Measurements from ENCODE around the gene ZDHHC24. TPM values are rescaled to one million over a fixed set of nuclear protein-coding genes. Genes with fewer than 3 reads are reported as not detected.
A peak's percentile ranks its signal among the peaks of the same experiment; 100 is the strongest.

Gene ZDHHC24
- polyA plus RNA-seq, 1 donor = 4.6 TPM

DNA sequence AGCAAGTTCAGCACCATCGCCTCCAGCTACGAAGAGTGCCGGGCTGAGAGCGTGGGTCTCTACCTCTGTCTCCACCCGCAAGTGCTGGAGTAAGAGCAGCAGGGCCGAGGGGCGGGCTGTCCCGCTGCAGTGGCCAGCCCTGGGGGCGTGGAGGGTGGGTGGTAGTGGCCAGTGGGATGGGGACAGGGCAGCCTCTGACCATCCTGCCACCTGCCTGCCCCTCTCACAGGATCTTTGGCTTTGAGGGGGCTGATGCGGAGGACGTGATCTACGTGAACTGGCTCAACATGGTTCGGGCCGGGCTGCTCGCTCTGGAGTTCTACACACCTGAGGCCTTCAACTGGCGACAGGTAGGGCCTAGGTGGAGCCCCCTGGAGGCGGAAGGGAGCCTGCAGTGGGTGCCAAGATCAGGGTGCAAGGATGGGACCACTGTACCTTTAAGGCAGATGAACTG is 50.4 kb downstream of the ZDHHC24 start:
- DNase-seq = no peak

DNA sequence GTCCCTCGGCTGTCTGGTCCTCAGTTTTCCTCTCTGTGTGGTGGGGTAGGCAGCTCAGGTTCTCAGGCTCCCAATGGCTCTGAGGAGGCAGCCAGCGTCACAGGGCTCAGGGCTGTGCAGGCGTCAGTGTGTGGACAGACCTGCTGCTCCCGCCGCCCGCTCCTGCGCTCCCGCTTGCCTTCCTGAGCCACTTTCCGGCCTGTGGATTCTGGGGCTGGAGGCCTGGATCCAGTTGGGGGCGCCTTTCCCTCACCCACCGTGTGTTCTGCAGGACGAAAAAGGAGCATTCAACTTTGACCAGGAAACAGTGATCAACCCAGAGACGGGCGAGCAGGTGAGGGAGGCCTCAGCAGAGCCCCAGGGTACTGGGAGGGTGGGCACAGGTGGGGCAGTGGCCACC is 50.9 kb downstream of the ZDHHC24 start:
- no peak for DNase-seq

DNA sequence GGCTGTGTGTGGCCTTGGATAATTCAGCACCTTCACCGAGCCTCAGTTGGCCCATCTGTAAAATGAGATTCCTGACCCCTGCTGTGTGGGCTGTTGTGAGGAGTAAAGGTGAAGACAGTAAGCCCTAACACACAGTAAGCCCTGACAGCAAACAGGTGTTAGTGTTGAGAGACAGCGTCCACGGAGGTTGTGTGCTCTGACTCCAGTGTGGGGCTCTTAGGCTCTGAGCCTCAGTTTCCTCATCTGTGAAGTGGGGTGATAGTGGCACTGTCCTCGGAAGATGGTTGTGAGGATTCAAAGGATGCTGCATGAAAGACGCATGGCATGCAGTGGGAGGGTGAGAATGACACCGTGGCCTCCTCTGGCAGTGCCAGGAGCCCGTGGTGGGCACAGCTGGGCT is 51.4 kb downstream of the ZDHHC24 start:
- DNase-seq = no peak

DNA sequence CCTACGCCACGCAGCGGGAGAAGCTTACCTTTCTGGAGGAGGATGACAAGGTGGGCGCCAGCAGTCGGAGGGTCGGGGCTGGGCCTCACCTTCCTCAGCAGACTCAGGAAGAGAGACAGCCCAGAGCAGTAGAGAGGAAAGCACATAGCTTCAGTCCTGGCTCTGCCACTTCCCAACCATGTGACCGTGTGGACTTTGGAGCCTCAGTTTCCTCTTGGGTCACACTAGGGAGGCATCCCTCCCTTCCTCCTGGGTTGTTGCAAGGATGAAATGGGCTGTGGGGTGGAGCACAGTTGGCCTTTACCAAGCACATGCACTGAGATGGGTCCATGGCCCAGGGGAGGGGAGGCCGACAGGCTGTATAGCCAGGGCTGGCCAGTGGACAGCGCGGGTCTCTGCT is 52.7 kb downstream of the ZDHHC24 start:
- DNase-seq = no peak

DNA sequence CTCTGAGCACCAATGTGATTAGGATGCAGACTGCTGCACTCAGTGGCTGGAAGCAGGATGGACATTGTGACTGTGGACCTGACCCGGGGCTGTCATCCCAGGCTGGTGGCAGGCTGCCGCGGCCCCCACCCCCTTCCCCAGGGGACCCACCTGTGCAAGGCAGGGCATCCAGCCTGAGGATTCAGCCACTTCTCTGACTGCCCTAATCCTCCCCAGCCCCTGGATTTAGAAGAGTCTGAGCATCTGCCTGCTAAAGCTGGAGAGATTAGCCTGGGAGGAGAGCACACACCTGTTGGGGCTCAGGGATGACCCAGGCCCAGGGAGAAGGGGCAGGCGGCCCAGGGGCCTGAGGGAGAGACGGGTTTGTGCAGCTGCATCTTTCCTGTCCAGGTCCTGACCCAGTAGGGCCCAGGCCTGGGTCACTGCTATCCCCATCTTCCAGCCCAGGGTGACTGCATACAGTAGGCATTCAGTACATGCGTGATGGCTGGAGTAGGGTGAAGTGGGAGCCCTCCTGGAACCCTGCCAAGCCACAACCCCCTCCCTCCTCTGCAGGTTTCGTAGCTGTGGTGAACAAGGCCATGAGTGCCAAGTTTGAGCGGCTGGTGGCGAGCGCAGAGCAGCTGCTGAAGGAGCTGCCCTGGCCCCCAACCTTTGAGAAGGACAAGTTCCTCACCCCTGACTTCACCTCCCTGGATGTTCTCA is 53.5 kb downstream of the ZDHHC24 start:
- no peak for DNase-seq

DNA sequence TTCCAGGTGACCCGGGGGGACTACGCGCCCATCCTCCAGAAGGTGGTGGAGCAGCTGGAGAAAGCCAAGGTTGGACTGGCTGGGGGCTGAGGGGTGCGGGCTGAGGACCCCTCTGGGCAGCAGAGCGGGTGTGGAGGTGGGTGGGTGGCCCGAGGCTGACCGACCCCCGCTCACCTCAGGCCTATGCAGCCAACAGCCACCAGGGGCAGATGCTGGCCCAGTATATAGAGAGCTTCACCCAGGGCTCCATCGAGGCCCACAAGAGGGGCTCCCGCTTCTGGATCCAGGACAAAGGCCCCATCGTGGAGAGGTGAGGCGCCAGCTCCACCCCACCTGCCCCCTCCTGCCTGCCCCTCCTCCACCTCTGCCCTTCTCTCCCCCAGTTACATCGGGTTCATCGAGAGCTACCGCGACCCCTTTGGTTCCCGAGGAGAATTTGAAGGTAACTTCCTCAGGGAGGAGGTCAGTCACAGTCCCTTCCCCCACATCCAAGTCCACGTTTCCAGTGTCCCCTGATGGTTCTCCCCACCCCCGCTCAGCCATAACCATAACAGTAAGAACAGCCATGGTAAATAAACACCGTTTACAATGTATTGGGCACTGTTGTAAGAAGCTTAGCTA is 54.4 kb downstream of the ZDHHC24 start:
- no peak for DNase-seq

DNA sequence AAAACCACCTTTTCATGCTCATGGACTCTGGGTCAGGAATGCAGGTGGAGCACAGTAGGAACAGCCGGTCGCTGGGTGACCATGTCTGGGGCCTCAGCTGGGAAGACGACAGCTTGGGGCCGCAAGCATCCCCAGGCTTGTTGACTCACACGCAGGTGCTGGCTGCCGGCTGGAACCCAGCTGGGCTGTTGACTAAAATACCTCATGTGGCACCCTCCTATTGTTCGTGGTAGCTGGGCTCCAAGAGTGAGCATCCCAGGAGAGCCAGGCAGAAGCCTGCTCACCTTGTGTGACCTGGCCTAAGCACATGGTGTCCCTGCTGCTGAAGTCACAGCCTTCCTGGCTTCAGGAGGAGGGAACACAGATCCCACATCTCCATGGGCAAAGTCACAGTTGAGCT is 56.2 kb downstream of the ZDHHC24 start:
- DNase-seq = no peak

DNA sequence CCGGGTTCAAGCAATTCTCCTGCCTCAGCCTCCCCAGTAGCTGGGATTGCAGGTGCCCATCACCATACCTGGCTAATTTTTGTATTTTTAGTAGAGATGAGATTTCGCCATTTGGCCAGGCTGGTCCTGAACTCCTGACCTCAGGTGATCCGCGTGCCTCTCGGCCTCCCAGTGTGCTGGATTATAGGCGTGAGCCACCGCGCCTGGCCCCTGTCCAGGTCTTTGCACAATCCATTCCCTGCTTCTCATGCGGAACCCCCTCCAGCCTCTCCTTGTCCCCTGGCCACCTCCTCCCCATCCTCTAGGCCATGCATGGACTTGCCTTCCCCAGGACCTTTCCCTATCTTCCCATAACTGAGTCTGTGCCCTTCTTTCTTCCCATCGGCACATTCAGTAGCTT is 56.9 kb downstream of the ZDHHC24 start:
- no peak for DNase-seq

DNA sequence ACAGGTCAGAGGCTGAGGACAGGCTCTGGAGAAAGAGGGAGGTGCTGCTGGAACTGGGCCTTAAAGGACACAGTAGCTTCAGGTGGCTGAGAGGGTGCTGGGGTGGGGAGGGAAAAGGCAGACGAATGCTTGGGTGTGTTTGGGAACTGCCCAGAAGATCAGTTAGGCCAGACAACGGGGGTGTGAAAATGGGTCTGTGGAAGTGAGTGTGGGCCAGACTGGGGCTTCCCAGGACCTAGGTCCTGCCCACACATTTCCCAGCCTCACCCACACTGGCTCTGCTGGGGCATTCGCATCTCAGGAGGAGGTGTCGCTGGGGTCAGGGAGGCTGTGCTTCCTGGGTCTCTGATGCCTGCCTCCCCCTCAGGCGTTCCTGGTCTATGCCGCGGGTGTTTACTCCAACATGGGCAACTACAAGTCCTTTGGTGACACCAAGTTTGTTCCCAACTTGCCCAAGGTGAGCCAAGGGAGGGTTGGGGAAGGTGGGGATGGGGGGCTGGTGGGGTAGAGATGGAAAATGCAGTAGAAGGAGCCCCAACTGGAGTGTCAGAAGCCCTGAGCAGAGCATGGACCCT is 61.0 kb downstream of the ZDHHC24 start:
- no peak for DNase-seq

DNA sequence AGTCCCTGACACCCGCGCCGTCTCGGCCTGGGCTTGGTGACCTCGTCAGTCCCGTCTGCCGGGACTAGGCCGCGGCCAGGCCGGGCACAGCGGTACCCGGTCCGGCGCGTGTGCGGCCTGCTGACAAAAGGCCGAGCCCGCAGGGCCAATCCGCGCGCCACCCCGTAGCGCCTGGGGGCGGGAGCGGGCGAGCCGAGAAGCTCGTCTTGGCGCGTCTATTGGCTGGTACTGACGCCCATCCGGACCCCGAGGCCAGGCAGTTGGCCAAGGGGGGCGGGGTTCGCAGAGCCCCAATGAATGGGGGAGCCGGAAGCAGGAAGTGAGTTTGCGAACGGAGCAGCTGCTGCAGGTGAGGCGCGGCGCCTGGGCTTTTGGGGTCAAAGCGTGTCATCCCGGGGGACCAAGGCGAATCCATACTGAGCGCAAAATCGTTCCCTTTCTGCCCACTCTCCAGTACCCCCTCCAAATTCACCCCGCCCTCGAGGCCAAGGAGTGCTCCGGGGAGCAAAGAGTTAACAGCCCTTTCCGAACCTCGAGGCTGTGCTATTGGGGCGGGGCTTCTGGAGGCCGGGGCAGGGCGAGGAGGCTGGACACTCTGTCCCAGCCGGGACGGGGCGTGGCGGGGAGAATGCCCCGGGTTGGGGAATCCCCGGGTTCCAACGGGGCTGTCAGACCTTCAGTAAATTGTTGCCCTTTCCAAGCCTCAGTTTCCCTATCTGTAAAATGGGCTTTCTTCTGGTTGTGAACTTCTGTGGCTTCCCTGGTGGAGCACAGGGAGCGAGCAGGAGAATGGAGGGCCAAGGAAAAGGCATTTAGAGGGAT is 65.5 kb downstream of the ZDHHC24 start, which contains the start of gene DPP3:
Gene DPP3 (plus strand): TSS at position 318 of the 822 bp plus-strand sequence. CDS start 1,767 bp downstream, outside the sequence.
- DNase-seq = peak; percentile 96

DNA sequence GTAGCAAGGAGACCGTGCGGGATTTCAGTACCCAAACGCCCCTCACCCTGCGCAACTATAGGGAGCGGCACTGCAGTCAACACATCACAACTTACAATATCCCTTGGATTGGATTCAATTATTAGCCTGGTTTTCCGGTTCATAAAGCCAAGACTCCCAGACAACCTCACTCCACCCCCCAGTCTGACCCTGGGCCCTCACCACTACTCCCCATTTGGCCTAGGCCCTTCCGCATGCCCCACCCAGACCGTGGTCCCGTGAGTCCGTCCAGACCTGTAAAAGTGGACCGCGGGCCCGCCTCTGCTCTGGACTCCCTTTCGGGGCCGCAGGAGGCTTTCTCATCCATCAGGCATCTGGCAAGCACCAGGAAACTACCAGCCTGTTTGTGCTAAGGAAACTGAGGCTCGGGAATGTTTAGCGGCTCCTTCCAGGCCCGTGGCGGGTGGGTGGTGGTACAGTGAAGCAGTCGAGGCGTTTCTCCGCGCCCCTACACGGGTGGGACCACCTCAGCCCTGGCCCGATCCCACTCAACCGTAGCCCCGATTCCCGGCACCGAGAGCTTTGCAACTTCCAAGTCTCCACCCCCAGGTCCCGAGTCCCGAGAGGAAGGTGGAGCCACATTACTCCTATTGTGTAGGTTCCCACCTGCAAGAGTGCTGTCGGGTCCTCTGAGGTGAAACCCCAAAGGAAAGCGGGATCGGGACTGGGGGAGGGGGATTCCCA is 66.3 kb downstream of the ZDHHC24 start:
- DNase-seq = peak; percentile 21

DNA sequence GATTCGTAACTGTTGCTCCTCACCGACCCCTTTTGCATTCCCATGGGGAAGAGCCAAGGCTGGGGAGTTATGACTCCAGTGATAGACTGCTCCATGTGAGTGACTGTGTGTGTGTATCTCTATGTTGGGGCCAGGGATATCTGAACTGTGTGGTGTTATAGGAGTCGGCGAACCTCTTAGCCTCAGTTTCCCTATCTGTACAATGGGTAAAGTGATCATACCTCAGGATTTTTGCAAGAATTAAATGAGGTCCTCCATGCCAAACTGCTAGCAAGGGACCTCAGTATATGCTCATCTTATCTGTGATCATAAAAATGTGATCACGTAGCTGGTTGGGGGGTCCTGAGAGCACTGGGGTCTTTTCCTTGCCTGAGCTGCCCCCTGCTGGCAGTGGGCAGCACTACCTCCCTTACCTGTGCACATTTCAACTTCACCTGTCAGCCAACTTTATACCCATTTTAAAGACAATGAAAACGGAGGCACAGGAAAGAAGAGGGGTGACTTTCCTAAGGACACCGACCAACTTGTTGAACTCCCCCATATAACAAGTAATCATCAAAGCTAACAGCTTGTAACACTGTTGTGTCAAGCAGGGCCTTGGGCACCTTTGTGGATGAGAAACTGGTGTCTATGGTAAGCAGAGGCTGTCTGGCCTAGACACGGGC is 67.0 kb downstream of the ZDHHC24 start:
- no peak for DNase-seq

DNA sequence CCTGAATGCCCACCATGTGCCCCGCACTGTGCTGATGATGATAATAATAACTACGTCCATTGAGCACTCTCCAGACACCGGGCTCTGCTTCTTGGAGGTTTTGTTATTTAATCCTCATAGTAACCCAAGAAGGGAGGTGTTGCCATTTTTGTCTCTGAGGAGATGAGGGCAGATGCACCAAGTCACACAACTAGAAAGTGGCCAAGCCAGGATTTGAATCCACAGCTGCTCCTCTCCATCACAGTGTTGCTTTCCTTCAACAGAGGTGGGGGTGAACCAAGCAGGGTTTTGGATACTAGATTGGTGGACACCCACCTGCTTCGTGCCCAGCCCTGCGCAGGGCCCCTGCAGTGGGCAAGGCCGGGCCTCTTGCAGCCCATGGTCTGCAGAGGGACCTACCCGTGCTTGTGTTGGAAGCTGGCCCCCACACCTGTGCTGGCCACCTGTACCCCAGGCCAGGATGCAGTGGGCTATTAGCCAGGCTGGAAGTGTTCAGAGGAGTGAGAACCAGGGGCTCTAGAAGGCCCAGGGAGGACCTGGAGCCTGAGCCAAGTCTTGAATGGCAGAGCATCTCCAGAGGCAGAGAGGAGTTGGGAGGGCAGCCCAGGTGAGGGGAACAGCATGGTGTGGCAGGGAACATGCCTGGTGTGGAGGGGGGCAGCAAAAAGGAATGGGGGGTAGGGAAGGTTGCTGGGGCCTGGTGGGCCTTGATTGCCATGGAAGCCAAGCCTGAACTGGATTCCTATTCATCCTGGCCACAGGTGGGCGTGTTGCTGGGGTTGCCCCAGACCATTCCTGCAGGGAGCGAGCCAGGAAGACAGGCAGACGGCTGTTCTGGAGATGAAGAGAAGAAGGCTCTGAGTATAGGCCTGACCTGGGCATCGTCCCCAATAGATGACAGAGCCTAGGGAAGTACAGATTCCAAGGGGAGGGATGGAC is 68.3 kb downstream of the ZDHHC24 start:
- no peak for DNase-seq

DNA sequence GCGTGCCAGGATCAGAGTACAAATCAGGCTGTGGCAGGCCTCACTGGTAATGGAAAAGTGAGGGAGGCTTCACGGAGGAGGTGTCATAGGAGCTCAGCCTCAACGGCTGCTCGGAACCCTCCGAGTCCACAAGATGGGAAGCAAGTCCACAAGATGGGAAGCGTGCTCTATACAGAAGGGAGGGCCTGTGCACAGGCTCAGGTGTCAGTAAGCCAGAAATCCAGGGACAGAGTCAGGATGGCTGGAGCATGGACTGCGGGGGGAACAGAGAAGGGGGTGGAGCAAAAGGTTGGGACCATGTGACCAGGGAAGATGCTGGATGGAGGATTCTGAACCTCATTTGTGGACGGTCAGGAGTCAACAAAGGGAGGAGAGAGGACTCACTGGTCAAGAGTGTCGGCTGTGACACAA is 69.0 kb downstream of the ZDHHC24 start:
- no peak for DNase-seq

DNA sequence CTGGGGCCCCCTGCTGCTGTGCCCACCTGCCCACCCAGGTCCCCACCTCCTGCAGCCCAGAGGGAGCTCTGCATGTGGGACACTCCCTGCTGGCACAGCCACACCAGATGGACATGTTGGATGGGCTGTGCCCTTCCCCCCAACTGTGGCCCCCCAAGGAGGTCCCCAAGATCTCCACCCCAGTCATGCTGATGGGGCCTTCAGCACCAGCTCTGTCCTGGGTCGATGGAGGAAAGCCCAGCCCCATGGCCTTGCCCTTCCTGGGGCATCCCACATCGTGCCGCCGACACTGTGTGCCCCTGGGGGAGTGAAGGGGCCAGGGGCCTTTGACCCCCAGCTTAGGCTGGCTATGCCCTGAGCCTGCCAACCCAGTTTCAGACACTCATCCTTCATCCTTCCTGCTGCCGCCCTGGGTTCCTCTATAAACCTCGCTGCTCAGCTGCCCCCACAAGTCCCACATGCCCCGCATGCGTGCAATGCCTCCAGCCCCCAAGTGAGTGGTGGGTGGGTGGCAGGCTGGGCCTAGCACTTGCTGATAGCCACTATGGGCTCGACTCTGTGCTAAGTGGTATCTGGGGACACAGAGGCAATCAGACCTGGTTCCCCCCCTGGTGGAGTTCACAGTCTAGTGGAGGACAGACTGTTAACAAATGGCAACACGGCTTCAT is 69.5 kb downstream of the ZDHHC24 start:
- DNase-seq = no peak

DNA sequence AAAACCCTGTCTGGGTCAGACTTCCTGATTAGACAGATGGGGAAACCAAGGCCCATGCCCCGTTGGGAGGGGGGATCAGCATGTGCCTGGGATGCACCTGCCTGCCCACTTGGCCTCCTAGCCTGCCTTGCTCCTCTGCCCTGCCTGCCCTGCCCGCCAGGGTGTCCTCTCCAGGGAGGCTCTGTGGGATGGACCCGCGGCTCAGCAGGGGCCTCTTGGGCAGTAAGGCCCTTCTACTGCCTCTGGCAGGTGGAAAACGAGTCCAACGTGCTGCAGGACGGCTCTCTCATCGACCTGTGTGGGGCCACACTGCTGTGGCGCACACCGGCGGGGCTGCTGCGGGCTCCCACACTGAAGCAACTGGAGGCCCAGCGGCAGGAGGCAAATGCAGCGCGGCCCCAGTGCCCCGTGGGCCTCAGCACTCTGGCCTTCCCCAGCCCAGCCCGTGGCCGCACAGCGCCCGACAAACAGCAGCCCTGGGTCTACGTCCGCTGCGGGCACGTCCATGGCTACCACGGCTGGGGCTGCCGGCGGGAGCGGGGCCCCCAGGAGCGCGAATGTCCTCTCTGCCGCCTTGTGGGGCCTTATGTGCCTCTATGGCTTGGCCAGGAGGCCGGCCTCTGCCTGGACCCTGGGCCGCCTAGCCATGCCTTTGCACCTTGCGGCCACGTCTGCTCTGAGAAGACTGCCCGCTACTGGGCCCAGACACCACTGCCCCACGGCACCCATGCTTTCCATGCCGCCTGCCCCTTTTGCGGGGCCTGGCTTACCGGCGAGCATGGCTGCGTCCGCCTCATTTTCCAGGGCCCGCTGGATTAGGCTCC is 70.3 kb downstream of the ZDHHC24 start:
- DNase-seq = no peak

DNA sequence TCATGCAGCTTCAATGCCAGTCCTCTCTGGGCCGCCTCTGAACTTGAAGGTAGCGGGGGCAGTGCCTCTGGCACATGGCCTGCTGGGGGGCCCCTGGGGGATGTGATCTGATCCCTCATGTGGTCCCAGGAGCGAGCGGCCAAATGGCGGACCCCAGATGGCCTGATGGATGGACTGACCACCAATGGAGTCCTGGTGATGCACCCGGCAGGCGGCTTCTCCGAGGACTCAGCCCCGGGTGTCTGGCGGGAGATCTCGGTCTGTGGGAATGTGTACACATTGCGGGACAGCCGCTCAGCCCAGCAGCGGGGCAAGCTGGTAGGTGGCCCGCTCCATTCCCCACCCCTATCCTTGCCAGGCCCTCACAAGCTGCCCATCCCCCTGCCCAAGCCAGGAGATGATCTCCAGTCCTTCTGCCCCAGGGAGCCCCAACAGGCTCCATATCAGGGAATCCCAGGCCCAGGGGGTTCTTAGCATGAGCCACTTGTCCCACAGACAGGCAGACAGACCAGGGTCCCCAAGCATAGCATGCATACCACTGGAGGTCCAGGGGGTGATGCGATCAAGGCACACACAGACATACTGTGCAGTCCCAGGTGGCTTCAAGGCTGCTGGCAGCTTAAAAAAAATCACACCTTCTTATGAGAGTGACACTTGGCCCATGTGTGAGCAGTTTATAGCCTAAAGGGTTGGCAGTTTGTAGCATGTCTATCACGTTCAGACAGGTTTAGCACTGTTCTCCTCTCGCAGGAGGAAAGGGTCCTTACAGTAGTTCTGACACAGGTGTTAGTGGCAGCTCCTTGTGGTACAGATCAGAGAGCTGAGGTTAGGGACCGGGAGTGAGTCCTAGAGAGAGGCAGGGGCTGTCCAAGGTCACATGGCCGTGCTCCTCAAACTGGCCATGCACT is 72.0 kb downstream of the ZDHHC24 start:
- DNase-seq = no peak

DNA sequence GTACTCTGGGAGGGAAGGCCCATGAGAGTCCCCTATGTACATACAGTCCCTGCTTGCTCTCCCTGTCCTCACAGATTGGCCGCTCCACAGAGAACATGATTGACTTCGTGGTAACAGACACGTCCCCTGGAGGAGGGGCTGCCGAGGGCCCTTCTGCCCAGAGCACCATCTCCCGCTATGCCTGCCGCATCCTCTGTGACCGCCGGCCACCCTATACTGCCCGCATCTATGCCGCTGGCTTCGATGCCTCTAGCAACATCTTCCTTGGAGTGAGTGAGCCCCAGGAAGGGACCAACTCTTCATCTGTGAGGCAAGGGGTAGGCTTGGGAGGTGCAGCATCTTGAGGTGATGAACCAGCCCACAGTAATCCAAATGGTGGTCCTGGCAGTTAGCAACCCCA is 72.7 kb downstream of the ZDHHC24 start:
- DNase-seq = no peak
